Vagina (tissue), 2 donors: Measurements from ENCODE around the gene SV2A.

Experiments used
- POLR2A ChIP-seq, 2 donors: fragments of 450-650 bp; IDR thresholded peaks; one replicate each; pipeline ENCODE4 v1.6.1; 2017; ENCODE audit warnings: antibody characterized with exemption in 2 of 2, mild to moderate bottlenecking in 2 of 2, moderate library complexity in 2 of 2
- POLR2AphosphoS5 ChIP-seq, 2 donors: sonication (generic); formaldehyde crosslinking; IDR thresholded peaks; one replicate each; pipeline ENCODE4 v1.9.0; 2017; ENCODE audit warnings: antibody characterized with exemption in 2 of 2, mild to moderate bottlenecking in 2 of 2, low read depth in 1 of 2; ENCODE audit not compliant: insufficient read depth in 1 of 2
- TF ChIP-seq, protein P1 (sequence below), 3 experiments: fragments of 450-650 bp in 2 of 3; fragments of 200-600 bp in 1 of 3; sonication (generic) in 1 of 3; IDR thresholded peaks; one replicate each; pipeline ENCODE4 v1.5.1; 2017 to 2019; ENCODE audit warnings: antibody characterized with exemption in 3 of 3, mild to moderate bottlenecking in 2 of 3, moderate library complexity in 2 of 3

DNA sequence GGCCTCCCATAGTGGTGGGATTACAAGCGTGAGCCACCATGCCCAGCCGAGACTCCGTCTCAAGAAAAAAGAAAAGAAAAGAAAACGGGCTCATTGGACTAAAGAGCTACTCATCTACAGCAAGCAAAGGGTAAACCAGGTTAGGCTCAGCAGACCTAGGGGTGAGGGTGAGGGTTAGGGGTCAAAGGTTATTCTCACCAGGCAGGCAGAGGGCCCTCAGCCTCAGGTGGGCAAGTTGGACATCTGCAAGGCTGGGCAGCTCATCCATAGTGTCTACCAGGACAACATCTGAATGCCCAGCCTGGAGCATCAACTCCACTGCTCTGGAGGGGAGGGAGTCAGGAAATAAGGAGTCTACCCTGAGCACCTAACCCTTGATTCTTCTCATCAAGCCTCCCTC lies 15.6 kb upstream of the SV2A start:
- TF ChIP-seq, protein P1, sequence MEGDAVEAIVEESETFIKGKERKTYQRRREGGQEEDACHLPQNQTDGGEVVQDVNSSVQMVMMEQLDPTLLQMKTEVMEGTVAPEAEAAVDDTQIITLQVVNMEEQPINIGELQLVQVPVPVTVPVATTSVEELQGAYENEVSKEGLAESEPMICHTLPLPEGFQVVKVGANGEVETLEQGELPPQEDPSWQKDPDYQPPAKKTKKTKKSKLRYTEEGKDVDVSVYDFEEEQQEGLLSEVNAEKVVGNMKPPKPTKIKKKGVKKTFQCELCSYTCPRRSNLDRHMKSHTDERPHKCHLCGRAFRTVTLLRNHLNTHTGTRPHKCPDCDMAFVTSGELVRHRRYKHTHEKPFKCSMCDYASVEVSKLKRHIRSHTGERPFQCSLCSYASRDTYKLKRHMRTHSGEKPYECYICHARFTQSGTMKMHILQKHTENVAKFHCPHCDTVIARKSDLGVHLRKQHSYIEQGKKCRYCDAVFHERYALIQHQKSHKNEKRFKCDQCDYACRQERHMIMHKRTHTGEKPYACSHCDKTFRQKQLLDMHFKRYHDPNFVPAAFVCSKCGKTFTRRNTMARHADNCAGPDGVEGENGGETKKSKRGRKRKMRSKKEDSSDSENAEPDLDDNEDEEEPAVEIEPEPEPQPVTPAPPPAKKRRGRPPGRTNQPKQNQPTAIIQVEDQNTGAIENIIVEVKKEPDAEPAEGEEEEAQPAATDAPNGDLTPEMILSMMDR (IDR thresholded peaks at IDR 0.05): no peak
- TF ChIP-seq POLR2A (IDR thresholded peaks at IDR 0.05): no peak
- TF ChIP-seq POLR2AphosphoS5 (IDR thresholded peaks at IDR 0.05; ENCODE audit: insufficient read depth in 1 of 2, low read depth in 1 of 2): no peak
